ENCODE results near the gene PROK1. TPM values are rescaled to one million over a fixed set of nuclear protein-coding genes. Genes with fewer than 3 reads are reported as not detected.

The PROK1 gene
- total RNA-seq, 1 experiment from 2014 or later: 0.22 TPM

- Histone ChIP-seq H3K27me3 (ENCODE audit: insufficient read depth, low read length) (no peaks in the 10 kb centered on the region), H3K9ac (ENCODE audit: low read length) (no peak overlapping the region), H3K36me3 (ENCODE audit: control insufficient read depth in 1 of 2, insufficient read depth in 2 of 2, low read length in 2 of 2) (no peaks in the 10 kb centered on the region), H2AFZ (ENCODE audit: low read depth, low read length, poor library complexity, severe bottlenecking) (no peak overlapping the region), H3K9me3 (ENCODE audit: control insufficient read depth in 1 of 2, insufficient read depth in 1 of 2, low read depth in 1 of 2, low read length in 2 of 2) (no peaks in the 10 kb centered on the region), H3K9me2 (ENCODE audit: insufficient read depth) (no peaks in the 10 kb centered on the region), H4K20me1 (ENCODE audit: insufficient read depth) (no peaks in the 10 kb centered on the region), H3K79me2 (ENCODE audit: insufficient read depth, low read length) (no peaks in the 10 kb centered on the region), H3K4me1 (ENCODE audit: control insufficient read depth in 1 of 2, insufficient read depth in 2 of 2, low read length in 2 of 2) (peaks cover 0 to 27% of the 10 kb centered on the region in 2 experiments; a peak in 3 of 4 replicates), H3K27ac (ENCODE audit: low read depth, low read length) (no peak overlapping the region), H3K4me3 (replicated peaks in 1 of 2; ENCODE audit: low read depth in 1 of 2, low read length in 2 of 2) (no peak overlapping the region), H3K4me2 (ENCODE audit: low read length) (no peak overlapping the region)
- ChIA-PET POLR2A (no interaction called here), CTCF (interaction anchor here (1.3 to 21.6 kb wide), 3 partner anchors 34 to 259 kb away, joined by 6 to 203 read pairs (median 9); no protein-coding TSS in a partner anchor), RAD21 (ENCODE audit: low non-redundant PET in 1 of 2, low total read pairs in 2 of 2, uncharacterized antibody in 2 of 2, unreplicated experiment in 2 of 2) (no interaction called here)
- TF ChIP-seq ZFX (IDR thresholded peaks at IDR 0.05) (no peak), ZBTB33 (IDR thresholded peaks at IDR 0.05; ENCODE audit: extremely low read depth, insufficient replicate concordance, low read length) (no peak), EGR1 (IDR thresholded peaks at IDR 0.05; ENCODE audit: low read depth) (no peak), ELF1 (IDR thresholded peaks at IDR 0.05; ENCODE audit: borderline replicate concordance, low read depth) (no peak), SRF (IDR thresholded peaks at IDR 0.05; ENCODE audit: low read depth) (no peak), MAX (IDR thresholded peaks at IDR 0.05) (no peak), EZH2phosphoT487 (IDR thresholded peaks at IDR 0.05; ENCODE audit: borderline replicate concordance) (no peak), REST (IDR thresholded peaks at IDR 0.05; ENCODE audit: low read depth) (no peak), SIN3A (IDR thresholded peaks at IDR 0.05; ENCODE audit: low read depth) (no peak), ATF3 (IDR thresholded peaks at IDR 0.05) (no peak), FOSL1 (IDR thresholded peaks at IDR 0.05; ENCODE audit: low read depth) (no peak), POLR2AphosphoS5 (IDR thresholded peaks at IDR 0.05; ENCODE audit: low read depth, low read length) (no peak), SP1 (IDR thresholded peaks at IDR 0.05; ENCODE audit: low read depth) (no peak), CTCF (IDR thresholded peaks at IDR 0.05 in 2 of 3, conservative IDR thresholded peaks at IDR 0.05 in 1 of 3; ENCODE audit: borderline replicate concordance in 1 of 3, insufficient read depth in 1 of 3, low read depth in 2 of 3, low read length in 2 of 3) (no peak), YY1 (IDR thresholded peaks at IDR 0.05; ENCODE audit: extremely low read depth, insufficient replicate concordance, low read depth, low read length) (no peak), CEBPB (IDR thresholded peaks at IDR 0.05; ENCODE audit: low read depth) (no peak), POLR2A (IDR thresholded peaks at IDR 0.05; ENCODE audit: borderline replicate concordance, extremely low read depth, insufficient read depth, insufficient read length) (no peak), CBX3 (IDR thresholded peaks at IDR 0.05; ENCODE audit: low read depth) (no peak), RAD21 (IDR thresholded peaks at IDR 0.05; ENCODE audit: low read depth) (no peak), EZH2 (IDR thresholded peaks at IDR 0.05) (no peak)
- DNase-seq (ENCODE audit: low read depth, low spot score) (no peak), ATAC-seq (no peak)
- BruUV-seq (replicated peaks): no TSS peak
- intact Hi-C loops (cut with micrococcal nuclease): loop anchor here (10.0 kb wide), 1 partner anchor 437 kb away; no protein-coding TSS in a partner anchor
These were observed 11.1 kb downstream of the PROK1 start for GRCh38 chr1:110462093-110462492.

Data from HCT116 (cell line).